ENCODE data around the gene TPD52L2.

TPD52L2 gene

DNA sequence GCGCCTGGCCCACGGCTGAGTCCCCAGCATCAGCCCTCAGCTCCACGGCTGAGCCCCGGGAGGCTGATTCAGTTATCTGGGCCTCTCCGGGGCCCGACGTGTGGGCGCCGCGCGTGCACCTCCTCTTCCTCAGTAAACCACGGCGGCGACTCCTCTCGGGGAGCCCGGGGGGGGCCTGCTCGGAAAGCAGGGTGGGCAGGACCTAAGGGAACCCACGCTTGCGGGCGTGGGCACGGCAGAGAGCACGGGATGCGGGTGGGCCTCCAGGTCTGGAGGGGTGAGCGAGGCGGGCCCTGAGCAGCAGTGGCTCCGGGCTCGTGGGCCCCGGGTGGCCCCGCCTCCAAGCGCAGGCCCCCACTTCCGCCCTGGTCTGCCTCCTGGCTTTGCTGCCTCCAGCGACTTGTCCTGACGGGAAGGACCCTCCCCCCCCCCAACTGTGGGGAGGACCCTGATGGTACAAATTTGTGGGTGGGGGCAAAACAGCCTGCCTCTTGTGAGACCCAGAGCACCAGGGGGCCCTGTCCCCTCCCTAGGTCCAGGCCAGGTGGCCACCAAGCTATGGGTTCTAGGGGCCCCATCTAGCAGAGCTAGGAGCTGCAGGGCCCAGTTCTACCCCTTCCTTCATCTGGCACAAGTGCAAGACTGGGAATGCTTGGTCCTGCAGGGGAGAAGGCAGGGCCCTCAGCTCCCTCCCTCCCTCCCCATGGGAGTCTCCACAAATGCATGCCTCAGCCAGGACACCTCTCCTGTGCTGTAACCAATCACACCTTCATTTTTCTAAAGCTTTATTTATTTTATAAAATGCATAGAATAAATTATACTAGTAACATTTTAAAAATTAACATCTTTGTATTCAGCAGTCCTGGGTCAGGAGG is 74.2 kb downstream of the TPD52L2 start:
- no peaks in the 10 kb centered on the region for H4K20me1 ChIP-seq (ENCODE audit: insufficient read depth, low read length)

DNA sequence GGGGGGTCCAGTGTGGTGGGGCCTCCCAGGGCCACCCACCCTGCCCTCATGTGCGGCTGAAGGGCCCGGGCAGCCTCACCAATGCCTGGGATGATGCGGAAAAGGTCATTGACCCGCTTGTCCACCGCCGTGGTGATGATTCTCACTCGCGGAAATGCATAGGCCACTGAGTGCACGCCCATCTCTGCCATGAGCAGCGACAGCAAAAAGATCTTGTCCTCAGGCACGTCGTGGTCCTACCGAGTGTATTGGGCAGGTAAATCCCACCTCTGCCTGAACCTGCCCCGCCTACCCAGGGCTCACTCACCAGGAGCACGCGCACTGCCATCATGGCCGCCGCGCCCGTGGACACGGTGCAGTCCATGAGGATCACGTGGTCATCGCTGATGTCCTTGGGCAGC is 75.0 kb downstream of the TPD52L2 start:
- no peaks in the 10 kb centered on the region for H3K9me3 ChIP-seq (ENCODE audit: low read length)
- H3K36me3 ChIP-seq (ENCODE audit: insufficient read depth, low read length), result peaks cover 62% of the 10 kb centered on the region
- H3K9me2 ChIP-seq (ENCODE audit: low read depth, low read length), result no peaks in the 10 kb centered on the region
- H4K20me1 ChIP-seq (ENCODE audit: insufficient read depth, low read length), result no peaks in the 10 kb centered on the region
- no peaks in the 10 kb centered on the region for H3K27me3 ChIP-seq (ENCODE audit: insufficient read depth, low read length)
- H3K4me2 ChIP-seq (ENCODE audit: low read length), result no peak overlapping the region
- H3K9ac ChIP-seq (ENCODE audit: low read length), result no peak overlapping the region
- no peaks in the 10 kb centered on the region for H3K79me2 ChIP-seq (ENCODE audit: insufficient read depth, low read length)
- H3K4me1 ChIP-seq (ENCODE audit: insufficient read depth, low read length, severe bottlenecking), result peaks cover 15% of the 10 kb centered on the region
- H3K4me3 ChIP-seq (ENCODE audit: low read depth, low read length, poor library complexity, severe bottlenecking), result no peak overlapping the region
- no peak overlapping the region for H3K27ac ChIP-seq (ENCODE audit: low read depth, low read length, poor library complexity, severe bottlenecking)
- no peak overlapping the region for H2AFZ ChIP-seq (ENCODE audit: low read length)
- no peaks in the 10 kb centered on the region for H3F3A ChIP-seq (ENCODE audit: insufficient read depth, low read length)
- TF ChIP-seq EZH2 (IDR thresholded peaks at IDR 0.05; ENCODE audit: borderline replicate concordance, low read length) (no peak), CTCF (IDR thresholded peaks at IDR 0.05; ENCODE audit: low read length) (no peak)

More for the DNA sequence above, 74.2 kb downstream of the TPD52L2 start:
- Histone ChIP-seq H3K79me2 (ENCODE audit: insufficient read depth, low read length) (no peaks in the 10 kb centered on the region), H3K4me2 (ENCODE audit: low read length) (no peak overlapping the region), H3K9me2 (ENCODE audit: low read depth, low read length) (no peaks in the 10 kb centered on the region), H3K36me3 (ENCODE audit: insufficient read depth, low read length) (peaks cover 60% of the 10 kb centered on the region), H3K4me1 (ENCODE audit: insufficient read depth, low read length, severe bottlenecking) (peaks cover 15% of the 10 kb centered on the region), H3K27ac (ENCODE audit: low read depth, low read length, poor library complexity, severe bottlenecking) (no peak overlapping the region), H3K9me3 (ENCODE audit: low read length) (no peaks in the 10 kb centered on the region), H3K9ac (ENCODE audit: low read length) (no peak overlapping the region), H3K4me3 (ENCODE audit: low read depth, low read length, poor library complexity, severe bottlenecking) (no peak overlapping the region), H2AFZ (ENCODE audit: low read length) (no peak overlapping the region), H3F3A (ENCODE audit: insufficient read depth, low read length) (no peaks in the 10 kb centered on the region), H3K27me3 (ENCODE audit: insufficient read depth, low read length) (no peaks in the 10 kb centered on the region)
- TF ChIP-seq CTCF (IDR thresholded peaks at IDR 0.05; ENCODE audit: low read length), result no peak
- TF ChIP-seq EZH2 (IDR thresholded peaks at IDR 0.05; ENCODE audit: borderline replicate concordance, low read length), result no peak

DNA sequence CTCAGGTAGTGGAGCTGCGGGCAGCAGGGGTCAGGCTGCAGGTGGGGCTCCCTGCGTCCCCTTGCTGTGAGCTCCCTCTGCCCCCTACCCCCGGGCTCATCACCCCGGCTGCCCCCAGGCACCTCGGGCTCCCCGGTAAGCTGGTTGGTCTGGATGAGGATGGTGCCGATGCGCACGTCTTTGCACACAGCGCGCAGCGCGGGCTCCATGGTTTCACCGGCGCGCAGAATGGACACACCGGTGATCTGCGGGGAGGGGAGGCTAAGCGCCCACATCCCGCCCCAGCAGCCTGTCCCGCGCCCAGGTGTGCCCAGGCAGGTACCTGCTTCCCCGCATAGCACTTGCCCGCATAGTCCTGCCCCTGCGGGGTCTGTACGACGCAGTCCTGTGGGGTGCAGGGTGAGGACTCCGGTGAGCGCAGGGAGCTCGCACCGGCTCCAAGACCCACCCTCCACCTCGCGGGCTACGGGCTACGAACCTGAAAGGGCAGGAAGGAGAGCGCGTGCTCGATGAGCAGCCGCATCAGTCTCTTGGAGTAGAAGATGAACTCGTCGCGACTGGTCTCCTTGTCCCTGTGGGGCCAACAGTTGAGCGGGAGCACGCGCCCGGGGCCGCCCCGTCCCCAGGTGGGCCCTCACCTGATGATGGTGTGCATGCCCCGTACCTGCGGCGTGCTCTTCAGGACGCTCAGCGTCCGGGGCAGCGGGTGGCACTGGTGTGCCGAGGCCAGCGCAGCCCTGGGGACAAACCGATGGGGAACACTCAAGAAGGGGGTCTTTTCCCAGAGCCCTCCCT is 75.6 kb downstream of the TPD52L2 start:
- peak overlapping the region; percentile 7 for H3K27ac ChIP-seq (ENCODE audit: low read depth, low read length, poor library complexity, severe bottlenecking)
- peaks cover 60% of the 10 kb centered on the region for H3K36me3 ChIP-seq (ENCODE audit: insufficient read depth, low read length)
- H3K9me2 ChIP-seq (ENCODE audit: low read depth, low read length), result no peaks in the 10 kb centered on the region
- H3F3A ChIP-seq (ENCODE audit: insufficient read depth, low read length), result no peaks in the 10 kb centered on the region
- H3K9ac ChIP-seq (ENCODE audit: low read length), result no peak overlapping the region
- H2AFZ ChIP-seq (ENCODE audit: low read length), result no peak overlapping the region
- no peaks in the 10 kb centered on the region for H3K9me3 ChIP-seq (ENCODE audit: low read length)
- no peaks in the 10 kb centered on the region for H3K27me3 ChIP-seq (ENCODE audit: insufficient read depth, low read length)
- TF ChIP-seq CTCF (IDR thresholded peaks at IDR 0.05; ENCODE audit: low read length) (no peak), EZH2 (IDR thresholded peaks at IDR 0.05; ENCODE audit: borderline replicate concordance, low read length) (no peak)
- H4K20me1 ChIP-seq (ENCODE audit: insufficient read depth, low read length), result no peaks in the 10 kb centered on the region
- H3K4me3 ChIP-seq (ENCODE audit: low read depth, low read length, poor library complexity, severe bottlenecking), result no peak overlapping the region
- H3K79me2 ChIP-seq (ENCODE audit: insufficient read depth, low read length), result no peaks in the 10 kb centered on the region
- 0 out of 2 replicates have a peak overlapping the region, but pooled peaks have one; percentile 51 for H3K4me2 ChIP-seq (ENCODE audit: low read length)
- H3K4me1 ChIP-seq (ENCODE audit: insufficient read depth, low read length, severe bottlenecking), result peaks cover 15% of the 10 kb centered on the region

Measured in OCI-LY1 (cell line).